Adipocyte (in vitro differentiated cells): Measurements from ENCODE around the gene SLC6A17.

Experiments
- DNase-seq: peaks from one replicate; pipeline ENCODE4 v3.0.0-alpha.2; 2015; ENCODE audit warnings: low read depth
- H3K27me3 ChIP-seq: replicated peaks from 2 replicates; pipeline ENCODE4 v1.7.0; 2013; ENCODE audit warnings: mild to moderate bottlenecking, low read length, moderate library complexity; ENCODE audit not compliant: control insufficient read depth, insufficient read depth
- H3K36me3 ChIP-seq: 2 replicates; pipeline ENCODE4 v1.7.0; 2013; ENCODE audit warnings: low read length, mild to moderate bottlenecking, moderate library complexity; ENCODE audit not compliant: control insufficient read depth, insufficient read depth, severe bottlenecking
- H3K4me1 ChIP-seq: 2 replicates; pipeline ENCODE4 v1.7.0; 2013; ENCODE audit warnings: mild to moderate bottlenecking, low read length, moderate library complexity; ENCODE audit not compliant: control insufficient read depth, insufficient read depth
- H3K4me3 ChIP-seq: 2 replicates; pipeline ENCODE4 v1.7.0; 2013; ENCODE audit warnings: mild to moderate bottlenecking, low read length, moderate library complexity
- H3K9ac ChIP-seq: 2 replicates; pipeline ENCODE4 v1.7.0; 2013; ENCODE audit warnings: mild to moderate bottlenecking, low read length, moderate library complexity
- H3K9me3 ChIP-seq: 2 replicates; pipeline ENCODE4 v1.7.0; 2013; ENCODE audit warnings: mild to moderate bottlenecking, low read length, moderate library complexity; ENCODE audit not compliant: control insufficient read depth

The SLC6A17 gene

DNA sequence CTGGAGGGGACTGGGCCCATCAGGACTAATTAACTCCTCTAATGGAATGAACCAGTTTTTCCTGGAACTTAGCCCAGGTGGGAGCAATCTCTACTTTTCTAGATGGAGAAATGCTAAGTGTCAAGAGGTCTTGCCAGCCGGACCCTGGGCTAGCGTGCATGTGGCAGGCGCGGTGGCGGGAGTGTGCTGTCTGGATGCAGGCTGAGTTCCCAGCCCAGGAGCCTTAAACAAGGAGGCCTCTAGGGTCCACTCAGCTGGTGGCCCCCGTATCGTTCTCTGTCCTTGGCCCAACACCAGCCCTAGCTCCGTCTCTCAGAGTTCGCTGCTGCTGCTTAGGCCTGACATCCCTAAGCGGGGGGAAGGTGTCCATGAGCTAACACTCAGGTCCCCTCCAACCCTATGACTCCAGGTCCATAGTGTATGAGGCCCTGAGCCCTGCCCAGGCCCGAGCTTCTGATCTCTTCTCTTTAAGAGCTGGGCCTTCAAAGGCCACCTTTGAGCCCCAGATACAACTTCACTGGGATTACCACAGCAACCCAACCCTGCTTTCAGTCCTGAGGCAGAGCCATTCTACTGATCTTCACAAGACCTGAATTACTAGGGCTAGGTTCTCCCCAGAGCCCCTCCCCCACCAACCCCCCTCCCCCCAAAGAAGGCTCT lies 56.1 kb downstream of the SLC6A17 start:
- H3K36me3 ChIP-seq = no peaks in the 10 kb centered on the region
- H3K4me1 ChIP-seq = peaks cover 10% of the 10 kb centered on the region
- H3K9ac ChIP-seq = no peak overlapping the region
- H3K4me3 ChIP-seq = no peak overlapping the region
- DNase-seq = no peak
- peaks cover 2% of the 10 kb centered on the region for H3K27me3 ChIP-seq
- H3K9me3 ChIP-seq = no peaks in the 10 kb centered on the region

DNA sequence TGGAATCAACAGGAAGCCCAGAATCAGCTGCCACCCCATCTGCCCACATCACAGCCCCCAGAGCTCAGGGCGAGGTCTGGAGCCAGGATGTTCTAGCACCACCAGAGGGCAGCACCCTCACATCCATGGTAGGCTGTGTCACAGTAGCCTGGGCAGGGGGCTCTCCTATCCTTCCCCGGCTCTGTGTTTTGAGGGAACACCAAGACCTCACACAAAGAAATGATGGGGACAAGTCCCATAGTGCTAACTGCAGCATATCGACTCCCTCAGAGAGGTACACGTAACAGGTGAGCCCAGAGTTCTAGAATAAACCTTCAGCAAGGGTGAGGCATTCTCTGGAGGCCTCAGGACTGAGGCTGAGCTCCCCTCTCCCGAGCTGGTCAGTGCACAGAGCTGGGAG lies 57.5 kb downstream of the SLC6A17 start:
- peaks cover 18% of the 10 kb centered on the region for H3K4me1 ChIP-seq
- H3K36me3 ChIP-seq = no peaks in the 10 kb centered on the region
- H3K9ac ChIP-seq = no peak overlapping the region
- peaks cover 2% of the 10 kb centered on the region for H3K27me3 ChIP-seq
- H3K9me3 ChIP-seq = no peaks in the 10 kb centered on the region
- H3K4me3 ChIP-seq = no peak overlapping the region
- peak; percentile 84 for DNase-seq

DNA sequence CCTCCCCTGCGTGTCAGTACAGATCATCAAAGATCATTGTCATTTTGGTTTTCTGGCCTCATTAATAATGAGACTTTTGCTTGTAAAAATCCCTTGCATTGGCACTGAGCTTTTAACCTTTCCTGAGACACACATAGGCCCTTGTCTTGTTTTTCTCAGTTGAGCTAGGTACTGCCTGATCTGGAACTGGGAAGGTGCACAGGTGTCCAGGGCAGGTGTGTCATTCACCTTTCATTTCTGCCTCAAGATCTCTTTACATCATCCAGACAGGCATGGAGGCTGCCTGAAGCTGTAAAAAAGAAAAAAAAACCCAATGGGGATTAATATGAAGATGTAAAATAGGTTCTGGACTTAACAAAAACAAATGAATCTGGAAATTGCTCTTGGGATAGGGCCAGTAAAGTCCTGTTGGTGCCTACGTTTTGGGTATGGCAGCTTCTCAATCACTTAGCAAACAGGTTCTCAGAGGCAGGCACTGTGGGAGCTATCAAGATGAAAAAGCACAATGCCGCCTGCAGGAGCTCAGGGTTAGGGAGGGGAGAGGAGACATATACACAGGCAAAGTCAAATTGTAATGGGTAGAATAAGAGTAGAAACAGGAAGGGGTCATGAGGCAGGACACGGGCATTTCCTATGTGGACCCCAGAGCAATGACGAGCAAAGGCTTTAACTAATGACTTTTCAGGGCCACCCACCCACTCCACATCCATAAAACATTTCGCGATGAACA lies 58.8 kb downstream of the SLC6A17 start:
- H3K9me3 ChIP-seq = no peaks in the 10 kb centered on the region
- H3K4me3 ChIP-seq = peak overlapping the region; percentile 75
- peaks cover 2% of the 10 kb centered on the region for H3K27me3 ChIP-seq
- peaks cover 25% of the 10 kb centered on the region for H3K4me1 ChIP-seq
- peak overlapping the region; percentile 82 for H3K9ac ChIP-seq
- DNase-seq = no peak
- no peaks in the 10 kb centered on the region for H3K36me3 ChIP-seq

DNA sequence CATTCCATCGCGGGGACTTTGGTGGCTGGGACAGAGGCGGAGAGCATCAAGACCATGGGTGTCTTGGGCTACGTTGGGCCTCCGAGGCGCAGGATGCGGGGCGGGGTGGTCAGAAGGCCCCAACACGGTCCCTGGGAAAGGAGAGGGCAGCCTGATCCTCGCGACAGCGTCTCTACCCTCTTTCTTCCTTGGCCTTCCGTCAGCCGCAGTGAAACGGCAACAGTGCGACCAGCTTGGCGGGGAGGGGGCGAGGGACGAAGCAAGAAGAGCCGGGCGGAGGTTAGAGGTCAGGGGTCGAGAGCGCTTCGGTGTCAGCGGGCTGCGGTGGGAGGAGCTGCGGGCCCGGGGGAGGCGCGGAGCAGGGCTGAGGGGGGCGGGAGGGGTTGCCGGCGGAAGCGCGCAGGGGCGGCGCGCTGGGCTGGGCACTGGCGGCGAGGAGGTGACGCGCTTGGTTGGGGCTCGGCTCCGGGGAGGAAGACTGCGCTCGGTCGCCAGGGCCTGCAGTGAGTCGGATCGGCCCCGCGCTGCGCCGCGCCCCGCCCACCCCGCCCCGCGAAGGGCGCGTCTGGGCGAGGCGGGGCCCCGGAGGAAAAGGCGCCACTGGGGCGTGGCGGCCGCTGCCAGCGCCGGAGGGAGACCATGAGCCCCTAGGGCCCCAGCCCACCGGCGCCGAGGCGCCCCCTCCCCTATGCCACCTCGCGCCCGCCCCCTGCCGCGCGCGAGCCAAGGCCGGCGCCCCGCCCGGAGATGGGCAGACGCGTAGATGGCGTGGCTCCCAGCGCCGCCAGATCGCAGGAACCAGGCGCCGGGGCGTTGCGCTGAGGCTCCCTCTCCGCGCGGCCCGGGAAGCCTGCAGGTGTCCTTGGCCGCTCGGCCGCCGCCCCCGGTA lies 59.7 kb downstream of the SLC6A17 start, which contains the start of gene KCNC4:
TSS of gene KCNC4 (plus strand) at position 600 of the 889 bp plus-strand sequence. CDS start 1,186 bp downstream, outside the sequence.
- Histone ChIP-seq H3K4me3 (peak within 1 kb of the TSS; percentile 79), H3K4me1 (peaks cover 32% of the 10 kb centered on the region), H3K9me3 (no peaks in the 10 kb centered on the region), H3K27me3 (peaks cover 2% of the 10 kb centered on the region), H3K36me3 (no peaks in the 10 kb centered on the region), H3K9ac (peak within 1 kb of the TSS; percentile 82)
- DNase-seq = peak; percentile 79

- no peaks in the 10 kb centered on the region for H3K36me3 ChIP-seq
- peaks cover 33% of the 10 kb centered on the region for H3K4me1 ChIP-seq
- no peaks in the 10 kb centered on the region for H3K9me3 ChIP-seq
- peak overlapping the region; percentile 79 for H3K4me3 ChIP-seq
- peak overlapping the region; percentile 71 for H3K9ac ChIP-seq
- peaks cover 2% of the 10 kb centered on the region for H3K27me3 ChIP-seq
- DNase-seq = peak; percentile 65
These were observed 60.6 kb downstream of the SLC6A17 start for GRCh38 chr1:110210604-110211495.

DNA sequence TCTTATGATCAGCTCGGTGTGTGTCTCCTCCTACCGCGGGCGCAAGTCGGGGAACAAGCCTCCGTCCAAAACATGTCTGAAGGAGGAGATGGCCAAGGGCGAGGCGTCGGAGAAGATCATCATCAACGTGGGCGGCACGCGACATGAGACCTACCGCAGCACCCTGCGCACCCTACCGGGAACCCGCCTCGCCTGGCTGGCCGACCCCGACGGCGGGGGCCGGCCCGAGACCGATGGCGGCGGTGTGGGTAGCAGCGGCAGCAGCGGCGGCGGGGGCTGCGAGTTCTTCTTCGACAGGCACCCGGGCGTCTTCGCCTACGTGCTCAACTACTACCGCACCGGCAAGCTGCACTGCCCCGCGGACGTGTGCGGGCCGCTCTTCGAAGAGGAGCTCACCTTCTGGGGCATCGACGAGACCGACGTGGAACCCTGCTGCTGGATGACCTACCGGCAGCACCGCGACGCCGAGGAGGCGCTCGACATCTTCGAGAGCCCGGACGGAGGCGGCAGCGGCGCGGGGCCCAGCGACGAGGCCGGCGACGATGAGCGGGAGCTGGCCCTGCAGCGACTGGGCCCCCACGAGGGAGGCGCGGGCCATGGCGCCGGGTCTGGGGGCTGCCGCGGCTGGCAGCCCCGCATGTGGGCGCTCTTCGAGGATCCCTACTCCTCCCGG lies 61.3 kb downstream of the SLC6A17 start:
- Histone ChIP-seq H3K36me3 (no peaks in the 10 kb centered on the region), H3K4me1 (peaks cover 33% of the 10 kb centered on the region), H3K27me3 (peaks cover 2% of the 10 kb centered on the region), H3K9me3 (no peaks in the 10 kb centered on the region), H3K9ac (peak overlapping the region; percentile 71), H3K4me3 (peak overlapping the region; percentile 79)
- no peak for DNase-seq

GRCh38 chr1:110212169-110213142 lies 62.2 kb downstream of the SLC6A17 start:
- Histone ChIP-seq H3K9ac (no peak overlapping the region), H3K4me1 (peaks cover 33% of the 10 kb centered on the region), H3K27me3 (no peaks in the 10 kb centered on the region), H3K36me3 (no peaks in the 10 kb centered on the region), H3K4me3 (peak overlapping the region; percentile 47), H3K9me3 (no peaks in the 10 kb centered on the region)
- DNase-seq = no peak

GRCh38 chr1:110213143-110213540 lies 62.8 kb downstream of the SLC6A17 start:
- H3K9me3 ChIP-seq = no peaks in the 10 kb centered on the region
- H3K36me3 ChIP-seq = no peaks in the 10 kb centered on the region
- peaks cover 33% of the 10 kb centered on the region for H3K4me1 ChIP-seq
- DNase-seq = no peak
- no peak overlapping the region for H3K4me3 ChIP-seq
- no peaks in the 10 kb centered on the region for H3K27me3 ChIP-seq
- H3K9ac ChIP-seq = no peak overlapping the region

- H3K27me3 ChIP-seq = no peaks in the 10 kb centered on the region
- H3K9ac ChIP-seq = peak overlapping the region; percentile 31
- H3K36me3 ChIP-seq = no peaks in the 10 kb centered on the region
- H3K9me3 ChIP-seq = no peaks in the 10 kb centered on the region
- no peak overlapping the region for H3K4me3 ChIP-seq
- peaks cover 30% of the 10 kb centered on the region for H3K4me1 ChIP-seq
- peak; percentile 49 for DNase-seq
These were observed 64.4 kb downstream of the SLC6A17 start for GRCh38 chr1:110214454-110215404.
